Hippocampal formation (tissue), 2 donors: Measurements from ENCODE around the gene PGAM2.

Experiments used
- DNase-seq, 2 donors: peaks; one replicate each; lab custom pipeline; 2025; lab: John Stamatoyannopoulos, UW

PGAM2 gene

DNA sequence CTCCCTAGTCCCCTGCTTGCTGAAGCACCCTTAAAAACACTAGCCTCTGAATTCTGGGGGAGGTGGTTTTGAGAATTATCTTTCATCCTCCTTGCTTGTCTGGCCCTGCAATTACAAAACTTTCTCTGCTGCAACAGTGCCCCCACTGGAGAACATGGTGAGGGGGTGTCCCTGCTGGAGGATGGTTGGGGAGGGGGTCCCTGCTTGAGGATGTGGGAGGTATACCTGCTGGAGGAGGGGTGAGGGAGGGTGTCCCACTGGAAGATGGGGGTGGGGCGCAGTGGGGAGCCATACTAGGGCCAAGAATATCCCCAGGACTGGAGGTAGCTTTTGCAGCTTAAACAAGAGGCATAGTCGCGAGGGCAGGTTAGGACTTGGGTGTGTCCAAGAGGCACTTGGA is 20.2 kb upstream of the PGAM2 start:
- DNase-seq = no peak

DNA sequence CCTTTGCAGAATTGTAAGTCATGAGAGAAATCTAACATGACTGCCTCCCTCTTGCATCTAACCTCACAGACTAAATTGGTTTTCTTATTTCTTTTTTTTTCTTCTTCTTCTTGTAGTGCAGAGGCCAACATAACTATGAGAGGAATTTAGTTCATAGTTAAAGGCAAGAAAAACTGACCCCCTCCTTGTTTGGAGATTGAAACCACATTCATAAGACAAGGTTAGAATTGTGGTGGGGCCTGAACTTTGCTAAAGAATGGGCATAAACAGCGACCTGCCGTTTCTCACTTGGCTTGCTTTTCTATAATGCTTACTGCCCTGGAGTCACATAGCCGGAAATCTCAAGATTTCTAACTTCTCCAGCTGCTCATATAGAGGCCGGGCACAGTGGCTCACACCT is 19.3 kb upstream of the PGAM2 start:
- DNase-seq = no peak

DNA sequence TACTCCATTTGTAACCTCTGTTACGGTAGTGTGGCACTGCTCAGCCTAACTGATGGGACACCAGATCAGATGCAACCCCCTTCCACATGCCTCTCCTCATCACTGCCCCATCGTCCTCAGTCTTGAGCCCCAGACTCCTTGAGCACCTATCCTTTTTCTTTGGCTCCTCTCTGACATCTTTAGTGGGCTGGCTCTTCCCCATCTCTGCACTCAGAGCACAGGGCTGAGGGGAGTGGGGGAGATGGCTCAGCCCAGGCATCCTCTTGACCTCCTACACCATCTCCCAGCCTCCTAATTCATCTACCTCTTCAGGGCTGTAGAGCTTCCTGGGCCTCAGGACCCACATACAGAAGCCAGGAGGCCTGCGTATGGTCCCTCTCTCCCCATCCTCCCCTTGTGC is 18.4 kb upstream of the PGAM2 start:
- no peak for DNase-seq

DNA sequence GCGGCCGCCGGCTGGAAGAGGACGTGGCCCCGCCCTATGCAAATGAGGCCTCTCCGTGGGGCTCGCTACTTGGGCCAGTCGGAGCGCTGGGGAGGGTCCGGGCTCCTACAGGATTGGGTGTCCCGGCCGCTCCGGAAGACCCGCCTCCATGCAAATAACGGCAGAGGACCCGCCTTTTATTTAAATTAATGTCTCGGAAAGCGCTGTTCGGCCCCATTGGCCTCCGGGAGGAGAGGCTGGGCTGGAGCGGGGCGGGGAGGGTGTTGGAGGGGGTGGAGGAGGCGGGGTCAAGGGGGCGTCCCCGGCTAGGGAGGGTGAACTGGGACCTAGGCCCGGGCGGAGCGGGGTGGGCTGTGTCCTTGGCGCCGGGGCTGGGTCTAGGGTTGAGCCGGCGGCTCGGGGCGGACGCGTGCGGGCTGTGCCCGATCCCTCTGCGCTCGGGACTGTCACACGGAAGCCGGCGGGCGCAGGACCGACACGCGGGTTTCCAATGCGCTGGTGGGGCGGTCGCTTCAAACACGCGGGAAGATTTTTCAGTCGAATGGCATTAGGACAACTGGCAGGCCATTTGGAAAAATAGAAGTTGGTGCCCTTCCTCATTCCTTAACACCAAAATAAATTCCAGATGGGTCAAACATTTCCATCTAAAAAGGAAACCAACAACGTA is 17.3 kb upstream of the PGAM2 start:
- peak; percentile 99 for DNase-seq

DNA sequence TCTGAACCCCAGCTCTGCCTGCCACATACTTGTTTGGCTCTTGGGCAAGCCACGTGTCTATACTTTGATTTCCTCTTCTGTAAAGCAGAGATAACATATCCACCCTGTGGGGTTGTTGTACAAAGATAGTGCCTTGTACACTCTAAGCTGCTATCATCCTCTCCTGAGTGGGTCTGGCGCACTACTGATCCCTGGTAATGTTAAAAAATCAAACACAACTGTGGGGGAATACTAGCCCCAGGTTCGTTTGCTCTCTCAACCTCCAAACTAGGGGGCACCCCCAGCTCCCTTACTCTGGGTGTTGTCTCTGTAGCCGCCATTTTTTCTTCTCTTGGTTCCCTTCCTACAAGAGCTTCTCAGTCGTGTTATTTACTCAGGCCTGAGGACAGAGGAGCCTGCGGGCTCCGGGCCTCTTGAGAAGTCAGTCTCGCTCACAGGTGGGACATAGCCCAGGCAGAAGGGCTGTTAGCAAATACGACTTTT is 15.9 kb upstream of the PGAM2 start:
- no peak for DNase-seq

DNA sequence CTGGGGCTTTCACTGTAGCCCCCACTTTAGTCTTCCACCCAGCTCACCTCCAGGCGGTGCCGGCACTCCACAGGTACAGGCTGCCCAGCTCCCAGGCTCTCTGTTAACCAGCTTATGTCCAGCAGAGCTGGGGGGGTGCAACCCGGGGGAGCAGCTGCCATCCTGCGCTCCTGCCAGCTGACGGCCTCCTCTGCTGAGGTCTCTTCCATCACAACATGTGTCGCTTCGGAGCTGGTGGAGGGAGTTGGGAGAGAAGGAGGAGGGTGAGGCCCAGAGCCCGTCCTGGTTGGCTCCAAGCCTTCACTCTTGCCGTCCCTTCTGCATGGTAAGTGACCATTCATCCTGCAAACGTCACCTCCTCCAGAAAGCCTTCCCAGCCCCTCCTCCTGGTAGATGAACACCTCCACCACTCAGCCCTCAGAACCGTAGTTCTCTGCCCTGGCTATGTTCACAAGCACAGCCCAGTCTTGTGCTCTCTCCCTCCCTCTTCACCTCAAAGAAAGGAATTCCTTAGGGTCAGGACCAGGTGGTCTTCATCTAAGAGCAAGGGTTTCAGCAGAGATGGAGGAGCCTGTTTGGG is 15.4 kb upstream of the PGAM2 start:
- no peak for DNase-seq

DNA sequence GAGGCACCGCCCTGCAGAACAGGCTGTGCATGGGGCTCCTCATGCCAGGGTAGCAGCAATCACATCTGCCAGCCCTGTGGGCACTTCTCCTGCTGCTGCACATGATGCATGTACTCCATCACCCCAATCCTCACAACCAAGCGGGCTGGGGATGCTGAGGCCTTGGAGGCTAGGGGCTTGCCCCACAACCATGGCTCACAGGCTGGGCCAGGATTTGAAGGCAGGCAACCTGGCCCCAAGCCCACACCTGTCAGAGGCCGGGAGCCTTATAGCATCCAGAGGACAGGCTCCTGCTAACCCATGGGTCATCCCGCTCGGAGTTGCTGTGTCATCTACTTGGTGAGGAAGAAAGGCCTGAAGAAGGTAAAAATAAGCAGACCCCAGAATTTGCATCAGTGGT is 14.8 kb upstream of the PGAM2 start:
- DNase-seq = no peak

DNA sequence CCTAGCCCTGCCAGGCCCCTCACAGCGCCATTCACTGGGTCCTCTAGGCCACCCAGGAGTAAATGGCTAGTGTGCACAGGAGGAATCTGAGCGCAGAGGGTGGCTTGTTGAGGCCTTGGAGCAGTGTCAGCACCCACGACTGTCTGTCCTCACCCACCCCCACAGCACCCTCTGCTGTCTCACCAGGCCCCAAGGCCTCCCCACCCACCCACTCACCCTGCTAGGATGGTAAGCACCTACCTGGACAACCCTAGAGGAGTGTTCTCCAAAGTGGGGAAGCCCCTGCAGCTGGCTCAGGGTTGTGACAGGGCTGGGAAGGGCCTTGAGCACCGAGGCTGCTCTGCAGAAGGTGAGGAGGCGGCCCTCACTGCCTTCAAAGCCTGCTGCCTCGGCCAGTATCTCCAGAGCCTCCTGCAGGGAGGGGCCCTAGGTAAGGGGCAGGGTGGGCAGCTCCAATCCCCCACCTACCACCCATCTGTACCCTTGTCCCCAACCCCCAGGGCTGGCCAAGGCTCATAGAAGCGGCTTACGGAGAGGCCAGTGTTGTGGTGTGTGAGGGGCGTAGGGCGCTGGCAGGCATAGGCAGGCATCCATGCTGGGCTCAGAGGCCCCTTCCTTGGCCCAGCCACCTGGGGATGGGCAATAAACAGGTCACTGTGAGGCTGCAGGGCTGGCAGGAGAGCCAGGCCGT is 14.1 kb upstream of the PGAM2 start:
- DNase-seq = no peak

DNA sequence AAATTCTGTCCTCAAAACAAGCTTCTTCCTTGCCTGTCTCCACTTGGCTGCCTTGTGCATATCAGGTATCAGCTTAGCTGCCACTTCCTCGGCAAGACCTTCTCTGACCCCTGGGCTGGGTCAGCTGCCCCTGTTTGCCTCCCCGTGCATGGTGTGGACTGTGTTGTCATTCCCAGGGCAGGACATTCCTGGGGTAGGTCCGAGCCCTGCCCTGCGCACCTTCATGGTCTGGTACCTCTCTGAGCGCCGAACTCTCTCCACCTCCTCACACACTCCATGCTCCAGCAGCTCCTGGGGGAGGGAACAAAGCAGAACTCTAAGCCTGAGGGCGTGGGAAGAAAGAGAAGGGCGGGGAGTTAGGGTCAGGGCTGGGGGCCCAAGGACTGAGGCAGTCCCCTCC is 13.2 kb upstream of the PGAM2 start:
- DNase-seq = no peak

DNA sequence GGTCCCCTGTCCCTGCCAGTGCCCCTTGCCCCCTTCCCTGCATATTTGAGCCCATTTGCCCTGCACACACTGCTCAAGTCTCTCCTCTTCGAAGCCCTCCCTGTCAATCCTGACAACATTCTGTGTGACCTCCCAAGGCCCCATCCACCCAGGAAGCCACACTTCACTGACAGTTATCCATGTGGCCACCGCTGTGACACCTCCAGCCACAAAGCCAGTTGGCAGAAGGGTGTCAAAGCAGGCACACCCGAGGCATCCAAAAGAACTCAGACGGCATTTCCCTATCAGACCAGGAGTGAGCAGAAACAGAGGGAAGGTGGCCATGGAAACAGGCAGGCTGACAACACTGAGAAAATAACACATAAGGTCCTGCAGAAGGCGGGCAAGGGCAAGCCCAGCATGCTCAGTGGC is 12.3 kb upstream of the PGAM2 start:
- no peak for DNase-seq

DNA sequence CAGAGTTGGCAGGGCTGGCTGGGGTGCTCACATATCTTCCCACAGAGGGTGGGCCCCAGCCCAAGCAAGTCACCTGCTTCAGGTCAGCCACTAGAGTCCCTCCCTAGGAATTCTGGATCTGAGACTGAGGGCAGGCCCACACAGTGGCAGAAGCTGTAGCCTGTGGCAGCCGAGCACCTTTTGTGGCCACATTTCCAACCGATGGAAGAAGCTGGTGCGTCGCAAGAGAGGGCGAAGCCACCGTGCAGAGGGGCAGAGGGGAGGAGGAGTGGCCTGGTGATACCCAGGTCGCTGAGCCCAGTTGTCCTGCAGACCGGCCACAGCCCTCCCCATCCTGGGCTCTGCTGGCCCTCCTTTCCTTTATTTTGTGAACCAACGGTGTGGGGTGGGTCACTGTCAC is 11.7 kb upstream of the PGAM2 start:
- no peak for DNase-seq

DNA sequence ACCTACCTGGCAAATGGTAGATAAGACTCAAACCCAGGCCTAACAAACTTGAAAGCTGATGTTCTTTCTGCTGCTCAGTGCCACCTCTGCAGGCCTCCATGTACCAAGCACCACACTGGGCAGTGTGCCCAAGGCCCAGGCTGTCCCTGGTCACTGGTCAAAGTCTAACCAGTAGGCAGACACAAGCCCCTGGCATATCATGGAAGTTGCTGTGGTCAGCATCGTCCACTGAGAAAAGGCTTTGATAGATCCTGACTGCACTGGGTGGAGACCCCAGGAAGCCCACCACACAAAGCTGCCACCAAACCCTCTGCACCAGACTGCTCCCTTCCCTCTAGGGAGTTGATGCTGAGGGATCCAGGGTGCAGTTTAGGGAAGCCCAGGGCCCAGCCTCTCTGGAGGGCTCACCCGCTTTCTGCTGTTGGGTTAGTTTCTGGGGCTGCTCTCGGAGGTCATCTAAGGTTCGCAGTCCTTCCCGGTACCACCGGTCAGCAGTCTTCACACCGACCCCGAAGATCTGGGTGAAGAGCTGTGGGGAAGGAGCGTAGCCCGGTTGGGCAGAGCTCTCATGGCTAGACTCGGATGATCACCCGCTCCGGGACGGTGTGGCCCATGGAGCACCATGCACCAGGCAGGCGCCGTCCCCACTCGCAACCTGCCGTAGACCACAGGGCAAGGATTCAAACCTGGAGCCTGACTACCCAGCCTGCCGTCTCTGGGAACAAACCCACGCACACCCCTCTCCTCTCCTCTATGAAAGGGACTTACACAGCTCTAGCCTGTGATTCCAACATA is 10.9 kb upstream of the PGAM2 start:
- DNase-seq = no peak

DNA sequence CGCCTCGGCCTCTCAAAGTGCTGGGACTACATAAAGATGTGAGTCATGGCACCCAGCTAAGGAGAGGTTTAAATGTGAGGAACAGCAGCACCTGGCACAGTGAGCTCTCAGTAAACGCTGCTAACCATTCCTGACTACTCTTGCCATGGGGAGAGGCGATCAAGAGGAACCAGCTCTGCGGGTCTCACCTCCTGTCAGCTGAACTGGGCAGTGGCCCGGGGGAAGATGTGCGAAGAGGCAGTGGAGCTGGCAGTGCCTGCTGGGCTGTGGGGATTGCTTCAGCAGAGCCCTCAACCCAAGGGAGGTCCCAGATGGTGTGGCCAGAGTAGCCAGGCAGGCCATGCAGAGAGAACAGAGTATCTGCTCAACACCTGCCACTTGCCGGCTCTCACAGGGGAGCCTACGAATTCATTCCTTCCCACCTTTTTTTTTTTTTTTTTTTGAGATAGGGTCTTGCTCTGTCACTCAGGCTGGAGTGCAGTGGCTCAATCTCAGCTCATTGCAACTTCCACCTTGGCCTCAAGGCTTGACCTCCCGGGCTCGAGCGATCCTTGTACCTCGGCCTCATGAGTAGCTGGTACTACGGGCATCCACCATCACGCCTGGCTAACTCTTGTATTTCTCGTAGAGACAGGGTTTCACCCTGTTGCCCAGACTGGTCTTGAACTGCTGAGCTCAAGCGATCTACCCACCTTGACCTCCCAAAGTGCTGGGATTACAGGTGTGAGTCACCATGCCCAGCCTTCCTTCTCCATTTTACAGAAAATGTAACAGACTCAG is 10.1 kb upstream of the PGAM2 start:
- no peak for DNase-seq

DNA sequence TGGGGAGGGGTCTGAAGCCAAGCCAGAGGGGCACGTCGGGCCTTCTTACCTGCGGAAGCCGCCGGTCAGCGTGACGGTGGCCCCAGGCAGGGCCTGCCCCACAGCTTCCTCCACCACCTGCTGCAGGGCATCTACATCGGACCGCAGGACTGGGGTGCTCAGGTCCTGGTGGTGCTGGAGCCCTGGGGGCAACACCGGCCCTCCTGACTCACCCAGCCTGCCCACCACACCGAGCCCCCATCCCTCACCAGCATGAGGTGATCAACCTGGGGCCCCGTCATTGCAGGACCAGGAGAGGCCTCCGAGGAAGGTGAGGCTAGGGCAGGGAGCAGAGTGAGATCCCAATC is 9.0 kb upstream of the PGAM2 start:
- no peak for DNase-seq

DNA sequence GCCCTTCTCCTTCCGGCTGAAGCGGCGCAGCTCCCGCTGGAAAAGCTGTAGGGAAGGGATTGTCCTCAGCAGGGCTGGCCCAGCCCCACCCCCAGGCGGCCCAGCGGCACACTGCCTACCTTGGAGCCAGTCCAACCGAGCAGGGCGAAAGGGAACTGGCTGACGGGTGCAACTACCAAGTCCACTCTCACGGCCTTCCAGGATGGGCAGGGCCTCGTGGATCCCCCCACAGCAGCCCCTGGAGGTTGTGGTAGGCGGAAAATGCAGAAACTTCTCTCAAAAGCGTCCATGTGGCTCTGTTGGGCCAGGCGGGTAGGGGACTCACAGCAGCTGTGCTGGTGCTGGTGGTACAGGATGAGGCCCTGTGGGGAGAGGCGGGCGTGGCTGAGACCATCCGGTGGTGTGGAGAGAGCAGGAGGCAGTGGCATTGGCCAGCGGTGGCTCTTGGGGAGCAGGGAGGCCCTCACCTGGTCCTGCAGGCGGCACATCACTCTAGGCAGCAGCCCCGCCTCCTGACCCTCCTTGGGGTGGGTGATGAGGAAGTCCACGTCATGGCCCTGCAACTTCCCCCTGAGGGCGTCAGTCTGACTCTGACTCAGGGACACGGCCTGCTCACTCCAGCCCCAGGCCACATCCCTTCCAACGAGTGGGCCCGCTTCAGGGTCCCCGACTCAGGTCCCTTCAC is 8.4 kb upstream of the PGAM2 start:
- DNase-seq = peak; percentile 69 to 70

DNA sequence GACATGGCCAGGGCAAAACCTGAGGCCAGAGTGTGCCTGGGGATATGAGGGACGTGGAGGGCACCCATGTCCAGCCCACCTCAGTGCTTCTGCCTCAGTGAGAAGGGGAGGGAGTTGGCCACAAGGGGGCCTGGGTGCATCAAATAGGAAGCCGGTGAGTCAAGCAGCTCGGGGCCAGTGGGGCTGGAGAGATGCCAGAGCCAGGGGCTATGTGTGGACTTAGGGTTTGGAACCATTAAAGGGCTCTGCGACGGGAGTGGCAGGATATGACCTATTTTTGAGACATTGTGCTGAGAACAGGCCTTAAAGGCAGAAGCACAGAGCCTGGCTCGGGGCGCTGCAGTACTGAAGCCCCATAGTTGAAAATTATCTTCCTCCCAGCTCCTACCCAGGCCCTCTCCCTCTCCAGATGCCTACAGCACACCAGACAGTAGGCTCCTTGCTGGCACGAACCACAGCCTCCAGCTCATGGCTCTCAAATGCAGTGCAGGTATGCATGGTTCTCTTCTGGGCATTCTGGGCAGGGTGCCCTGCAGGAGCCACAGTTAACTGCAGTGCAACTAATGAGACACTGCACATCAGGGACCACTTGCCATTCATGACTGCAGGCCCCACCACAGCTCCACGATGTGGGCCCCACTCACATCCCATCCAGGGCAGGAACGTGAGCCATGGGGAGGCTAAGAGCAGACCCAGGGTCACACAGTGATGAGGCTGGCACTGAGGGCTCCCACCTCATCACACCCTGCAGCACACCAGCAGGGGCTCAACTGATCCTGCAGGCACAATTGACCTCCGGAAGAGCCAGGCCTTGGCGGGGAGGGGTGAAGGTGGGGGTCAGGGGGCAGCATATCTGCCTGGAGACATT is 7.2 kb upstream of the PGAM2 start:
- peak in 1 of 2 donors; percentile 13 for DNase-seq

DNA sequence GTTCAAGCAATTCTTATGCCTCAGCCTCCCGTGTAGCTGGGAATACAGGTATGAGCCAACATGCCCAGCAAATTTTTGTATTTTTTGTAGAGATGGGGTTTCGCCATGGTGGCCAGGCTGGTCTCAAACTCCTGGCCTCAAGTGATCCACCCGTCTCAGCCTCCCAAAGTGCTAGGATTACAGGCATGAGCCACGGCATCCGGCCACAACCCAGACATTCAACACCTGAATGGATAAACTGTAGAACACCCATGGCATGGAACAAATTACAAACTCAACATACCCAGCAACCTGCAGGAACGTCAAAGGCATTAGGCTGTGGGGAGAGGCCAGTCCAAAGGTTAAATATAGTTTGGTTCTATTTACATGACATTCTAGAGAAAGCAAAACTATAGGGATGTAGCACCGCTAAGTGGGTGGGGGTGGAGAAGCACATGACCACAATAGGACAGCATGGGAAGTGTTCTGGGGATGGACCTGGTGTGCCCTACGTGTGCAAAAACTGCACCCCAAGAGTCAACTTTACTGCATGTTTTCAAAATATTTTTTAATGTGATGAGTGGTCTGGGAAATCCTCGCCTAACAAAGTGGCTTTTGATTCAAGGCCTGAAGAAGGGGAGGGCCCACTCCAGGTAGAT is 6.5 kb upstream of the PGAM2 start:
- DNase-seq = no peak

DNA sequence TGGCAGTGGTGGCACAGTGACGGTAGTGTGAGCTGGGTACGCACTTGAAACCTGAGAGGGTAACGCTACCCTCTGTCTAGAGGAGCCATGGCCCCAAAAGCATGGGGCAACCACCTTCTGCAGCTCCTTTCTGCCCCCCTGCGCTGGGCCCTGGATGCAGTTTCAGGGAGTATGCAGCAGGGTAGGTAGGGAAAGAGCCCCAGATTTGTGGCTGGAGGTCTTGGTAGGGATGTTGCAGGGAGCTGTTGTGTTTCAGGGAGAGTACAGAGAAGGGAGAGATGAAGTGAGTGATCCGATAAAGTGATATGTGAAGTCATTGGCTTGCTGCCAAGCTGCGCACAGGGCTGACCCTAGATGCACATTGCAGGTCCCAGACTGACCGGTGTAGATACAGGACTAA is 2.7 kb upstream of the PGAM2 start:
- no peak for DNase-seq

DNA sequence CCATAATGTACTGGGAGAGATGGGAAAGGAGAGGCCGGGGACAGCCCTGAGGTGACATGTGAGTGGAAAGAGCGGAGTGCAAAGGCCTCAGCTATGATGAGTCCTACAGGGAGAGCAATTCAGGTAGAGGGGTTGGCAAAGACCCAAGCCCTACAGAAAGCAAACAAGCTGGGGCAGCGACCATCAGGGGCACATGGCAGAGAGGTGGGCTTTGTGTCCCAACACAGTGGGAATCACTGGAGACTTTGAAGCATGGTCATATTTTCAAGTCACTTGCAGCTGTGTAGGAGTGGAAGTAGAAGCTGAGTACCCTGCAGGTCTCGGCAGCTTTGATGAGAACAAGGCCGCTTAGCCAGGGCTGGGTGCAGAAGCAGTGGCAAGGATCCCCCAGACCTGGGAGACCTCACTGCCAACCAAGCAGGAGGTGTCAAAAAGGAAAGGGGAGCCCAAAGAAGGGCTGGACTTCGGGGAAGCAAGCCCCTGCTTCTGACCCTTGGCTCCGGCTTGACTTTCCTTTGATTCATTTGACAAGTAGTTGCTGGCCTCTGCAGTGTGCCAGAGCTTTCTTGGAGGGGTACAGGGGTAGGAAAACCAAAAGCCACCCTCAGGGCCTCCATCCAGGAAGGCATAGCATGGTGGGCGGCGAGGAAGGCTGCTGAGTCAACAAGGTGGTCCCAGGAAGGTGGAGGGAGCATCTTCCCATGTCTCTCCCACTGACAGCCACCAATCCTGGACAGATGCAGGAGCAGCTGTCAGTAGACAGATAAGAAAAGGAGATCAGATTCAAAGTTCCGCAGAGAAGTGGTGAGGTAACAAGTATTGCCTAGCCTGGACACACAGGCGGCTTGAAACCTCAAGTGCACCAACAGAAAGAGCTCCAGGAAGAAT is 1.9 kb upstream of the PGAM2 start:
- DNase-seq = no peak
